DOHH2 (cell line): ENCODE measurements around the gene AK3.
A peak's percentile ranks its signal among the peaks of the same experiment; 100 is the strongest.

Experiments used
- H3F3A ChIP-seq: fragments of 200-600 bp; sonication (generic), shearing (Covaris generic); 2 replicates; pipeline ENCODE4 v1.6.0; 2016; ENCODE audit warnings: antibody characterized with exemption, mild to moderate bottlenecking; ENCODE audit not compliant: control insufficient read depth, insufficient read depth
- H3K27ac ChIP-seq: fragments of 200-600 bp; sonication (generic); 2 replicates; pipeline ENCODE4 v1.5.1; 2014; ENCODE audit warnings: low read depth, mild to moderate bottlenecking, low read length, moderate library complexity
- H3K27me3 ChIP-seq: fragments of 200-600 bp; sonication (generic); 2 replicates; pipeline ENCODE4 v1.6.1; 2014; ENCODE audit warnings: mild to moderate bottlenecking, low read length, mixed read lengths; ENCODE audit not compliant: control insufficient read depth
- H3K36me3 ChIP-seq: fragments of 200-600 bp; sonication (generic); 2 replicates; pipeline ENCODE4 v1.6.1; 2014; ENCODE audit warnings: mild to moderate bottlenecking, low read length, moderate library complexity, mixed read lengths; ENCODE audit not compliant: control insufficient read depth
- H3K4me1 ChIP-seq: fragments of 200-600 bp; sonication (generic); 2 replicates; pipeline ENCODE4 v1.6.1; 2014; ENCODE audit warnings: mild to moderate bottlenecking, low read length, mixed read lengths; ENCODE audit not compliant: control insufficient read depth
- H3K4me2 ChIP-seq: fragments of 200-600 bp; sonication (generic); 2 replicates; pipeline ENCODE4 v1.6.0; 2014; ENCODE audit warnings: mild to moderate bottlenecking, low read length, moderate library complexity
- H3K4me3 ChIP-seq: fragments of 200-600 bp; sonication (generic); 2 replicates; pipeline ENCODE4 v1.5.1; 2014; ENCODE audit warnings: mild to moderate bottlenecking, low read length, mixed read lengths
- H3K79me2 ChIP-seq: fragments of 200-600 bp; sonication (generic); 2 replicates; pipeline ENCODE4 v1.6.1; 2014; ENCODE audit warnings: mild to moderate bottlenecking, low read length, mixed read lengths; ENCODE audit not compliant: control insufficient read depth
- H3K9me2 ChIP-seq: fragments of 200-600 bp; sonication (generic); replicated peaks from 2 replicates; pipeline ENCODE4 v1.6.1; 2014; ENCODE audit warnings: mild to moderate bottlenecking, low read length, mixed read lengths; ENCODE audit not compliant: control insufficient read depth
- H3K9me3 ChIP-seq: fragments of 200-600 bp; sonication (generic); 2 replicates; pipeline ENCODE4 v1.6.1; 2014; ENCODE audit warnings: antibody characterized with exemption, low read length, mixed read lengths; ENCODE audit not compliant: control insufficient read depth, insufficient read depth
- H4K20me1 ChIP-seq: fragments of 200-600 bp; sonication (generic); 2 replicates; pipeline ENCODE4 v1.6.0; 2014; ENCODE audit warnings: low read depth, mild to moderate bottlenecking, antibody characterized with exemption, low read length, moderate library complexity; ENCODE audit not compliant: control insufficient read depth, insufficient read depth
- CTCF ChIP-seq: fragments of 200-600 bp; sonication (generic); IDR thresholded peaks from one replicate; pipeline ENCODE4 v1.5.1; 2014; ENCODE audit warnings: antibody characterized with exemption, mild to moderate bottlenecking, low read depth, low read length; ENCODE audit not compliant: poor library complexity, severe bottlenecking
- EZH2phosphoT487 ChIP-seq: fragments of 200-600 bp; sonication (generic); IDR thresholded peaks from 2 replicates; pipeline ENCODE4 v1.6.1; 2017; ENCODE audit warnings: borderline replicate concordance, mild to moderate bottlenecking, antibody characterized with exemption, low read length, moderate library complexity, mixed read lengths

Gene AK3

DNA sequence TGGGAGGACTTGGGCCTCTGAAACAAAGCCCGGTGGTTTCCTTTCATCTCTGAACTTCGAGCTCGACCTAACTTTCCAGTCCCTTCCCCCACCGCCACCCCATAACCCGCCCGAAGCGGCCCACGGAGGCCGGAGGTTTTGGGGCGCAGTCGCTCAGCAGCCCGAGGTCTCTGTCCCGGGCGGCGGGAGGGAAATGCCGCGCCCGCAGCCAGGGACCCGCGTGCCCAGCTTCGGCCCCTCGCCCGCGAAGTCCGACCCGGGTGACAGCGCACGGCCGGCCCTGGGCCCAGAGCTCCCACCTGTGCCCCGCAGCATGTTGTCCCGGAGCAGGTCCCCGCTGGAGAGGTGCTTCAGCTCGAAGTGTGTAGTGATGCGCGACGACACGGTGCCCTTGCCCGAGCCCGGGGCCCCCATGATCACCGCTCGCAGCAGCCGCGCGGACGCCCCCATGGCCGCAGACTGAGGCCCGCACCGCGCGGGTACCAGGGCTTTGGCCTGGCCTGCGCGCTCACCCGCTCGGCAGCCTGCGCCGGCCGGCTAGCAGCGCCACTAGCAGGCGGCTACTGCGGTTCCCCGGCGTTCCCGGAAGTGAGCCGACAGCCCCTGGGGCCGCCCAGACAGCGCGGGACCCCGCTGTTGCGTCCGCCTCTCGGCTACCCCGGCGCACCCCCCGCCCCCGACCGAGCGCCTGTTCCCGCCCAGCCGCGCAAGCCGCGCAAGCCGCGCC, at the start of gene AK3:
Gene AK3, minus strand, starts transcription at position 565 of the 727 bp plus-strand sequence. Its CDS starts 115 bp downstream, at position 450.
- H3K9me2 ChIP-seq = no peaks in the 10 kb centered on the region
- H3K4me3 ChIP-seq = peak within 1 kb of the TSS; percentile 99
- H3K4me1 ChIP-seq = peaks cover 22% of the 10 kb centered on the region
- TF ChIP-seq EZH2phosphoT487 (no peak), CTCF (peak; percentile 42)
- H3F3A ChIP-seq = no peaks in the 10 kb centered on the region
- H3K27me3 ChIP-seq = no peaks in the 10 kb centered on the region
- peaks cover 19% of the 10 kb centered on the region for H3K36me3 ChIP-seq
- H3K4me2 ChIP-seq = peak within 1 kb of the TSS; percentile 92
- peak within 1 kb of the TSS; percentile 73 for H3K27ac ChIP-seq
- H4K20me1 ChIP-seq = peaks cover 12% of the 10 kb centered on the region; the same call in 1 of the 2 replicates
- H3K79me2 ChIP-seq = peaks cover 58% of the 10 kb centered on the region
- no peaks in the 10 kb centered on the region for H3K9me3 ChIP-seq

- no peak for TF ChIP-seq EZH2phosphoT487
- Histone ChIP-seq H3K9me3 (no peaks in the 10 kb centered on the region), H3K4me1 (peaks cover 11% of the 10 kb centered on the region)
Measured at GRCh38 chr9:4788703-4789102, 47.7 kb upstream of the AK3 start.

DNA sequence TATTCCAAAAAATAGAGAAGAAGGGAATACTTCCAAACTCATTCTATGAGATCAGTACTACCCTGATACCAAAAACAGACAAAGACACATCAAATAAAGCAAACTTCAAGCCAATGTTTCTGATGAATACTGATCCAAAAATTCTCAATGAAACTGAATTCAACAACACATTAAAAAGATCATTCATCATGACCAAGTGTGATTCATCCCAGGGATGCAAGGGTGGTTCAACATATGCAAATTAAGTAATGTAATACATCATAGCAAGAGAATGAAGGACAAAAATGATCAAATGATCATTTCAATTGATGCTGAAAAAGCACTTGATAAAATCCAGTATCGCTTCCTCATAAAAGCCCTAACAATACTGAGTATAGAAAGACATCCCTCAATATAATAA, 46.9 kb upstream of the AK3 start:
- Histone ChIP-seq H3K4me1 (peaks cover 9% of the 10 kb centered on the region), H3K36me3 (no peaks in the 10 kb centered on the region; the same call in 1 of the 2 replicates), H3K27ac (no peak overlapping the region), H3K79me2 (peaks cover under 1% of the 10 kb centered on the region), H3K4me2 (no peak overlapping the region), H3K9me2 (no peaks in the 10 kb centered on the region), H3K4me3 (no peak overlapping the region), H3K27me3 (no peaks in the 10 kb centered on the region), H3K9me3 (no peaks in the 10 kb centered on the region), H3F3A (no peaks in the 10 kb centered on the region; the same call in 1 of the 2 replicates), H4K20me1 (no peaks in the 10 kb centered on the region)
- TF ChIP-seq CTCF (no peak), EZH2phosphoT487 (no peak)

More at GRCh38 chr9:4788703-4789102, 47.7 kb upstream of the AK3 start:
- Histone ChIP-seq H3K79me2 (peaks cover 9% of the 10 kb centered on the region), H4K20me1 (peaks cover 4% of the 10 kb centered on the region; the same call in 1 of the 2 replicates), H3K27ac (no peak overlapping the region), H3K9me2 (no peaks in the 10 kb centered on the region), H3K27me3 (no peaks in the 10 kb centered on the region), H3F3A (no peaks in the 10 kb centered on the region; the same call in 1 of the 2 replicates), H3K36me3 (peaks cover 6% of the 10 kb centered on the region; the same call in 1 of the 2 replicates), H3K4me2 (no peak overlapping the region), H3K4me3 (no peak overlapping the region)

DNA sequence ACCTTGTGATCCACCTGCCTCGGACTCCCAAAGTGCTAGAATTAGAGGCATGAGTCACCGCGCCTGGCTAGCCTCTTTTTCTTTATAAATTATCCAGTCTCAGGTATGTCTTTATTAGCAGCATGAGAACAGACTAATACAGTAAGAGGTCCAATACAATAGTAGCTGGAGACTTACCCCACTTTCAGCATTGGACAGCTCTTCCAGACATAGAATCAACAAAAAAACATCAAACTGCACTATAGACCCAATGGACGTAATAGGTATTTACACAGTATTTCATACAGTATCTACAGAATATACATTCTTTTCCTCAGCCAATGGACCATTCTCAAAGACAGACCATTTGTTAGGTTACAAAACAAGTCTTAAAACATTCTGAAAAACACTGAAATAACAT, 45.6 kb upstream of the AK3 start:
- no peaks in the 10 kb centered on the region for H3K9me3 ChIP-seq
- TF ChIP-seq CTCF (no peak), EZH2phosphoT487 (no peak)
- H3K4me1 ChIP-seq = peaks cover 2% of the 10 kb centered on the region
- no peaks in the 10 kb centered on the region for H3K36me3 ChIP-seq
- no peaks in the 10 kb centered on the region for H4K20me1 ChIP-seq
- H3K4me2 ChIP-seq = no peak overlapping the region
- no peaks in the 10 kb centered on the region for H3K79me2 ChIP-seq
- H3K4me3 ChIP-seq = no peak overlapping the region
- H3K27me3 ChIP-seq = no peaks in the 10 kb centered on the region
- H3K9me2 ChIP-seq = no peaks in the 10 kb centered on the region
- no peak overlapping the region for H3K27ac ChIP-seq
- no peaks in the 10 kb centered on the region; the same call in 1 of the 2 replicates for H3F3A ChIP-seq
